Neural progenitor cell (in vitro differentiated cells): Measurements from ENCODE around the gene SLCO4A1. TPM values are rescaled to one million over a fixed set of nuclear protein-coding genes. Genes with fewer than 3 reads are reported as not detected.

Source experiments
- DNase-seq: peaks from one replicate; pipeline ENCODE4 v3.0.0-alpha.2; 2016; ENCODE audit warnings: low spot score
- H2AFZ ChIP-seq: fragments of 200-600 bp; sonication (generic); replicated peaks from 2 replicates; pipeline ENCODE4 v1.6.1; 2016; ENCODE audit warnings: antibody characterized with exemption
- H3F3A ChIP-seq: fragments of 200-600 bp; sonication (generic); 2 replicates; pipeline ENCODE4 v1.6.1; 2016; ENCODE audit warnings: antibody characterized with exemption, low read depth
- H3K27ac ChIP-seq: fragments of 200-600 bp; sonication (generic); 2 replicates; pipeline ENCODE4 v1.5.1; 2016; ENCODE audit warnings: mild to moderate bottlenecking
- H3K27me3 ChIP-seq: fragments of 200-600 bp; sonication (generic); 2 replicates; pipeline ENCODE4 v1.6.1; 2016; ENCODE audit warnings: mild to moderate bottlenecking, moderate library complexity
- H3K36me3 ChIP-seq: fragments of 200-600 bp; sonication (generic); 2 replicates; pipeline ENCODE4 v1.5.1; 2016
- H3K4me1 ChIP-seq: fragments of 200-600 bp; sonication (generic); 2 replicates; pipeline ENCODE4 v1.6.1; 2016; ENCODE audit warnings: mixed run types
- H3K4me2 ChIP-seq: fragments of 200-600 bp; sonication (generic); 2 replicates; pipeline ENCODE4 v1.6.1; 2016
- H3K4me3 ChIP-seq: fragments of 200-600 bp; sonication (generic); 2 replicates; pipeline ENCODE4 v1.5.1; 2016
- H3K79me2 ChIP-seq: fragments of 200-600 bp; sonication (generic); 2 replicates; pipeline ENCODE4 v1.6.1; 2016; ENCODE audit warnings: low read depth
- H3K9ac ChIP-seq: fragments of 200-600 bp; sonication (generic); 2 replicates; pipeline ENCODE4 v1.6.1; 2016
- H3K9me3 ChIP-seq: fragments of 200-600 bp; sonication (generic); 2 replicates; pipeline ENCODE4 v1.5.1; 2016; ENCODE audit warnings: low read depth
- H4K20me1 ChIP-seq: fragments of 200-600 bp; sonication (generic); 2 replicates; pipeline ENCODE4 v1.6.1; 2016; ENCODE audit warnings: low read depth
- H3K27ac Mint-ChIP-seq: 3 replicates; pipeline ENCODE4 v1.8.0; 2021; ENCODE audit warnings: mixed read lengths
- H3K27me3 Mint-ChIP-seq: 2 replicates; pipeline ENCODE4 v1.8.0; 2022; ENCODE audit warnings: low read depth, mild to moderate bottlenecking, inconsistent platforms, moderate library complexity, mixed read lengths; ENCODE audit not compliant: insufficient read depth
- H3K36me3 Mint-ChIP-seq: 3 replicates; pipeline ENCODE4 v1.8.0; 2021; ENCODE audit warnings: mixed read lengths
- H3K4me1 Mint-ChIP-seq: 3 replicates; pipeline ENCODE4 v1.8.0; 2021; ENCODE audit warnings: mixed read lengths
- H3K4me3 Mint-ChIP-seq: 3 replicates; pipeline ENCODE4 v1.8.0; 2021; ENCODE audit warnings: mild to moderate bottlenecking, moderate library complexity, mixed read lengths
- H3K9me3 Mint-ChIP-seq: 3 replicates; pipeline ENCODE4 v1.8.0; 2020; ENCODE audit warnings: mixed read lengths
- EZH2 ChIP-seq: fragments of 200-600 bp; sonication (generic); IDR thresholded peaks from 2 replicates; pipeline ENCODE4 v1.6.1; 2017; ENCODE audit warnings: antibody characterized with exemption, mild to moderate bottlenecking, moderate library complexity
- EZH2phosphoT487 ChIP-seq: fragments of 200-600 bp; sonication (generic); IDR thresholded peaks from 2 replicates; pipeline ENCODE4 v1.6.1; 2017; ENCODE audit warnings: antibody characterized with exemption
- total RNA-seq: library from RNA; depleted of rRNA; stranded (reverse); fragments of >200 nt; gene quantifications from 2 replicates; pipeline ENCODE4 v1.2.3, GENCODE V29; 2015; ENCODE audit warnings: low replicate concordance
- TF ChIP-seq, protein P1 (sequence below): fragments of 200-600 bp; sonication (generic); IDR thresholded peaks from 2 replicates; pipeline ENCODE4 v1.5.1; 2017; ENCODE audit warnings: antibody characterized with exemption, mild to moderate bottlenecking

SLCO4A1 gene
- total RNA-seq, 1 donor from 2014 or later: 0.88 TPM

DNA sequence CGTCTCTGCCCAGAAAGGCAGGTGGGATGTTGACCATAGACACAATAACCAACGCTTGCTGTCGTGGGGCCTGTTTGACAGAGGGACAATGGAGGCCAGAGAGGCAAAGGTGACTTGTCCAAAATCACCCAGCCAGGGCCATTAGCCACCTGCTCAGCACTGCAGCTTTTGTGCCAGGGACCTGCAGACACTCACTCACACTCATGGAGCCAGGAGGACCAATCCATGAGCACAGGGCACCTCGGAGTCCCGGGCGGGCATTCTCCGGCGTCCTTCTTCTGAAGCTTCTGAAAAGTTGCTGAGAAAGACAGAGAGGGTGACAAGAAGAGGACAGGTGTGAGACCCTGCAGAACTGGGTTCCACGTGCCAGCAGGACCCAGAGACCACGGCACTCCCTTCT lies 45.4 kb upstream of the SLCO4A1 start:
- Histone ChIP-seq H3K27me3 (peaks cover 5% of the 10 kb centered on the region), H3K27ac (no peak overlapping the region), H3K36me3 (no peaks in the 10 kb centered on the region), H3K79me2 (no peaks in the 10 kb centered on the region), H3K4me3 (no peak overlapping the region), H3K9ac (no peak overlapping the region), H4K20me1 (no peaks in the 10 kb centered on the region), H3K4me1 (no peaks in the 10 kb centered on the region), H3F3A (no peaks in the 10 kb centered on the region), H3K4me2 (no peak overlapping the region), H2AFZ (no peak overlapping the region), H3K9me3 (no peaks in the 10 kb centered on the region)
- DNase-seq: no peak
- Mint-ChIP-seq H3K36me3 (no peaks in the 10 kb centered on the region), H3K9me3 (no peaks in the 10 kb centered on the region), H3K27ac (no peak overlapping the region), H3K27me3 (peaks cover 24% of the 10 kb centered on the region), H3K4me1 (no peaks in the 10 kb centered on the region), H3K4me3 (no peak overlapping the region)
- TF ChIP-seq EZH2phosphoT487: no peak
- TF ChIP-seq EZH2: no peak

DNA sequence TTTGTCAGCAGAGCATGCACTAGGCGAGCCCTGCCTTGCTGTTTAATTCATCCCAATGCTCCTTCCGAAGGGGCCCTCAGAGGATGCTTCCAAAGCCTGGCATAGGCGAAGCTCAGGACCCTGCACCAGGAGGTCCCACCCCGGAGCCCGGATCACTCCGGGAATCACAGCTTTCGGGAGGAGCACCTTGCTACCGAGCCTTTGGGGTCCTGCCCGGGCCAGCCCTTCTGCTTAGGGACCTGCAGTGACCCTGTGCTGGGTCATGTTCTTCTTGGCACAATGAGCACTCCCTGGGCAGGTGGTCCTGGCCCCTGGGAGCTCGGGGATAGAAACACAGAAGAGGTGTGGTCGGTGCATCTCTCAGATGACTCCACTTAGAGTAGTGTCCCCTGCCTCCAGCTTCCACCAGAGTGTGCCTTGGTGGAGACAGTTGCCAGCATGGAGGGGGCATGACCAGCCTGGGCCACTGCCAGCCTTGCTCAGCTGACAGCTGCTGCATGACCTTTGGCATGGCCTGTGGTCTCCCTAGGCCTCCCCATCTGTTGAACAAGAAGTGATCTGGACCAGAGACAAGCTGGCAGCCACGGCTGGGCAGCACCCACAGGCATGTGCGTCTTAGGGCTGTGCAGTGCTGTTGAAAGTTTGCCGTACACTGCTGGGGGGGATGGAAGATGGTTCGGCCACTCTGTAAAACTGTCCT lies 44.7 kb upstream of the SLCO4A1 start:
- Histone ChIP-seq H3F3A (no peaks in the 10 kb centered on the region), H3K27ac (no peak overlapping the region), H4K20me1 (no peaks in the 10 kb centered on the region), H3K36me3 (no peaks in the 10 kb centered on the region), H3K27me3 (peaks cover 5% of the 10 kb centered on the region), H3K9ac (no peak overlapping the region), H3K79me2 (no peaks in the 10 kb centered on the region), H3K4me3 (no peak overlapping the region), H3K4me2 (no peak overlapping the region), H3K4me1 (no peaks in the 10 kb centered on the region), H2AFZ (no peak overlapping the region), H3K9me3 (no peaks in the 10 kb centered on the region)
- Mint-ChIP-seq H3K36me3 (no peaks in the 10 kb centered on the region), H3K9me3 (no peaks in the 10 kb centered on the region), H3K4me3 (no peak overlapping the region), H3K27ac (no peak overlapping the region), H3K27me3 (peaks cover 23% of the 10 kb centered on the region), H3K4me1 (no peaks in the 10 kb centered on the region)
- no peak for DNase-seq
- TF ChIP-seq, protein P1, sequence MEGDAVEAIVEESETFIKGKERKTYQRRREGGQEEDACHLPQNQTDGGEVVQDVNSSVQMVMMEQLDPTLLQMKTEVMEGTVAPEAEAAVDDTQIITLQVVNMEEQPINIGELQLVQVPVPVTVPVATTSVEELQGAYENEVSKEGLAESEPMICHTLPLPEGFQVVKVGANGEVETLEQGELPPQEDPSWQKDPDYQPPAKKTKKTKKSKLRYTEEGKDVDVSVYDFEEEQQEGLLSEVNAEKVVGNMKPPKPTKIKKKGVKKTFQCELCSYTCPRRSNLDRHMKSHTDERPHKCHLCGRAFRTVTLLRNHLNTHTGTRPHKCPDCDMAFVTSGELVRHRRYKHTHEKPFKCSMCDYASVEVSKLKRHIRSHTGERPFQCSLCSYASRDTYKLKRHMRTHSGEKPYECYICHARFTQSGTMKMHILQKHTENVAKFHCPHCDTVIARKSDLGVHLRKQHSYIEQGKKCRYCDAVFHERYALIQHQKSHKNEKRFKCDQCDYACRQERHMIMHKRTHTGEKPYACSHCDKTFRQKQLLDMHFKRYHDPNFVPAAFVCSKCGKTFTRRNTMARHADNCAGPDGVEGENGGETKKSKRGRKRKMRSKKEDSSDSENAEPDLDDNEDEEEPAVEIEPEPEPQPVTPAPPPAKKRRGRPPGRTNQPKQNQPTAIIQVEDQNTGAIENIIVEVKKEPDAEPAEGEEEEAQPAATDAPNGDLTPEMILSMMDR: no peak
- TF ChIP-seq EZH2: no peak
- no peak for TF ChIP-seq EZH2phosphoT487

DNA sequence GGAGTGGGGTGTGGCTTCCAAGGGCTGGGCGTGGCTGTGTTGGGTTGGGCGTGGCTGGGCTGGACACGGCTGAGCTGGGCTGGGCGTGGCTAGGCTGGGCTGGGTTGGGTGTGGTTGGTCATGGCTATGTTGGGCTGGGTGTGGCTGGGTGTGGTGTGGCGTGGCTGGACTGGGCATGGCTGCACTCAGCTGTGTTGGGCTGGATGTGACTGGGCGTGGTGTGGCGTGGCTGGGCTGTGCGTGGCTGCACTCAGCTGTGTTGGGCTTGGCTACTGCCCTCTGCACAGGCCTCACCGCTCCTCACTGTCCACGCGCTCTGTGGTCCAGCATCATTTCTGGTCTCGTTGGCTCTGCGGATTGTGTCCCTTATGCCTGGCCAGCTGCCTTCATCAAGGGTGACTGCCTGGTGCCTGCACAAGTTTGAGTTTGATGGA lies 43.5 kb upstream of the SLCO4A1 start:
- Histone ChIP-seq H3K4me2 (no peak overlapping the region), H3K9ac (no peak overlapping the region), H3K27me3 (peaks cover 5% of the 10 kb centered on the region), H3K27ac (no peak overlapping the region), H3K9me3 (no peaks in the 10 kb centered on the region), H3K4me1 (no peaks in the 10 kb centered on the region), H4K20me1 (no peaks in the 10 kb centered on the region), H3K79me2 (no peaks in the 10 kb centered on the region), H3F3A (no peaks in the 10 kb centered on the region), H3K4me3 (no peak overlapping the region), H3K36me3 (no peaks in the 10 kb centered on the region), H2AFZ (no peak overlapping the region)
- TF ChIP-seq EZH2phosphoT487 (no peak), EZH2 (no peak)
- TF ChIP-seq, protein P1: no peak
- Mint-ChIP-seq H3K9me3 (no peaks in the 10 kb centered on the region), H3K27me3 (peaks cover 17% of the 10 kb centered on the region), H3K4me3 (no peak overlapping the region), H3K36me3 (no peaks in the 10 kb centered on the region), H3K4me1 (peaks cover 3% of the 10 kb centered on the region), H3K27ac (no peak overlapping the region)
- DNase-seq: no peak
